GM10248 (cell line): ENCODE data around the gene C10orf105.

Experiments
- CTCF ChIA-PET: fragments of 300-600 bp; sonication (Branson Sonifier 250); formaldehyde crosslinking; extraction: SDS; loops from one replicate; lab custom pipeline; 2021; ENCODE audit warnings: antibody characterized with exemption; lab: Yijun Ruan, JAX
- POLR2A ChIA-PET: fragments of 350-650 bp; sonication (Branson Sonifier 250); formaldehyde crosslinking; extraction: SDS; loops from one replicate; lab custom pipeline; 2020; ENCODE audit warnings: antibody characterized with exemption; lab: Yijun Ruan, JAX
- DNase-seq: peaks from one replicate; pipeline ENCODE4 v3.0.0; 2012; ENCODE audit errors: extremely low spot score
- CTCF ChIP-seq: IDR thresholded peaks from 2 replicates; pipeline ENCODE4 v1.5.1; 2012; ENCODE audit warnings: mild to moderate bottlenecking, low read depth; ENCODE audit errors: extremely low read depth, missing control alignments, control extremely low read depth

C10orf105 gene

GRCh38 chr10:71719464-71720201 lies at the start of gene C10orf105:
Gene C10orf105 (minus strand): TSS chr10:71719778. CDS start chr10:71716337, 3,441 bp downstream.
- no peak for TF ChIP-seq CTCF
- CTCF ChIA-PET = interaction anchor here (1.5 to 5.1 kb wide), 2 partner anchors 11 to 15 kb away, joined by 3 to 23 read pairs; no protein-coding TSS in a partner anchor
- POLR2A ChIA-PET = no interaction called here
- DNase-seq = no peak

- ChIA-PET CTCF (interaction anchor here (0.8 to 2.6 kb wide), 10 partner anchors 10 to 129 kb away, joined by 3 to 18 read pairs (median 4); no protein-coding TSS in a partner anchor), POLR2A (interaction anchor here (0.6 kb wide), 1 partner anchor 449 kb away, joined by 4 read pairs; no protein-coding TSS in a partner anchor)
- no peak for DNase-seq
- TF ChIP-seq CTCF = no peak
These were observed 48.0 kb upstream of the C10orf105 start for GRCh38 chr10:71767420-71768035.

- DNase-seq = peak; percentile 57
- CTCF ChIA-PET = interaction anchor here (0.9 to 2.6 kb wide), 7 partner anchors 10 to 129 kb away, joined by 3 to 18 read pairs (median 5); no protein-coding TSS in a partner anchor
- POLR2A ChIA-PET = no interaction called here
- no peak for TF ChIP-seq CTCF
These were observed 47.3 kb upstream of the C10orf105 start for GRCh38 chr10:71766717-71767419.

GRCh38 chr10:71765906-71766716 lies 46.5 kb upstream of the C10orf105 start:
- POLR2A ChIA-PET = no interaction called here
- no peak for TF ChIP-seq CTCF
- DNase-seq = no peak
- CTCF ChIA-PET = interaction anchor here (1.0 to 4.2 kb wide), 7 partner anchors 7 to 130 kb away, joined by 3 to 24 read pairs (median 5); partner anchors contain the start of gene VSIR

GRCh38 chr10:71765176-71765904 lies 45.8 kb upstream of the C10orf105 start:
- CTCF ChIA-PET = interaction anchor here (1.1 to 4.2 kb wide), 6 partner anchors 8 to 131 kb away, joined by 3 to 24 read pairs (median 4); partner anchors contain the start of gene VSIR
- POLR2A ChIA-PET = no interaction called here
- DNase-seq = no peak
- TF ChIP-seq CTCF = no peak
